ENCODE data around the gene RPS6KA3. TPM values are rescaled to one million over a fixed set of nuclear protein-coding genes. Genes with fewer than 3 reads are reported as not detected.

RPS6KA3 gene
- total and polyA plus RNA-seq, 4 donors, result 12.5 to 81.4 (median 39.3) TPM

DNA sequence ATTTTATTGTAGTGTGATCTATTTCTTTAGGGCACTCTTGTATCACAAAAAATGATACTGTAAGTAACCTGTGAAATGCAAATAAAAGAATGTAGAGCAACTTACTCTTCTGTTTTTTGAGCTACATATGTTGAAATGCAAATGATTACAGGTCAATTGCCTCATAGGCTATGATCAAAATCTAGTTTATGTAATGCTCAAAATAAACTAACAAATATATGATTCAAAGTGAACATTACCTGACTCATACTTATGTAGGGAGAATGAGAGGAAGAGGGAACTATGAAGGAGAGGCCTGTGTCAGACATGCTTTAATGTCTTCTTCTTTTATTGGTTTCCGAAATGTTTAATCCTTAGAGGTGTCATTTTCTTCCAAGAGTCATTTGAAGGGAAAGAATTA lies 5.0 kb upstream of the RPS6KA3 start:
- Histone ChIP-seq H3K27me3 (ENCODE audit: control insufficient read depth in 3 of 3, insufficient read depth in 3 of 3, low read length in 2 of 3) (peaks cover 0 to 41% (median 19%) of the 10 kb centered on the region in 3 donors), H3K36me3 (ENCODE audit: control insufficient read depth in 4 of 4, insufficient read depth in 4 of 4, low read length in 4 of 4) (no peaks in the 10 kb centered on the region), H3K4me3 (no peak overlapping the region), H3K4me1 (ENCODE audit: control insufficient read depth in 5 of 5, insufficient read depth in 5 of 5, low read length in 5 of 5) (peaks cover 0 to 3% (median 0%) of the 10 kb centered on the region in 5 donors), H3K9me3 (ENCODE audit: control insufficient read depth in 4 of 4, insufficient read depth in 3 of 4, low read length in 3 of 4) (peaks cover 0 to 4% (median 0%) of the 10 kb centered on the region in 4 donors), H3K27ac (ENCODE audit: low read depth in 1 of 2, low read length in 1 of 2) (no peak overlapping the region), H3K9ac (ENCODE audit: insufficient read depth in 1 of 2, low read length in 2 of 2) (no peak overlapping the region)
- TF ChIP-seq CTCF (IDR thresholded peaks at IDR 0.05; ENCODE audit: control extremely low read depth, extremely low read depth), result no peak
- no peak for ATAC-seq (ENCODE audit: insufficient read depth, low FRiP score)
- no peak for DNase-seq
- WGBS, 2 donors, result 81 to 95% methylated on average over 1 of the region's 1 CpG

GRCh38 chrX:20271186-20271585 lies 4.5 kb upstream of the RPS6KA3 start:
- peaks cover 0 to 4% (median 0%) of the 10 kb centered on the region in 4 donors for H3K9me3 ChIP-seq (ENCODE audit: control insufficient read depth in 4 of 4, insufficient read depth in 3 of 4, low read length in 3 of 4)
- no peak for TF ChIP-seq CTCF (IDR thresholded peaks at IDR 0.05; ENCODE audit: control extremely low read depth, extremely low read depth)
- H3K4me1 ChIP-seq (ENCODE audit: control insufficient read depth in 5 of 5, insufficient read depth in 5 of 5, low read length in 5 of 5), result peaks cover 0 to 3% (median 0%) of the 10 kb centered on the region in 5 donors
- DNase-seq (no peak), ATAC-seq (ENCODE audit: insufficient read depth, low FRiP score) (no peak)
- no peak overlapping the region for H3K9ac ChIP-seq (ENCODE audit: insufficient read depth in 1 of 2, low read length in 2 of 2)
- H3K27ac ChIP-seq (ENCODE audit: low read depth in 1 of 2, low read length in 1 of 2), result no peak overlapping the region
- H3K36me3 ChIP-seq (ENCODE audit: control insufficient read depth in 4 of 4, insufficient read depth in 4 of 4, low read length in 4 of 4), result no peaks in the 10 kb centered on the region
- no peak overlapping the region for H3K4me3 ChIP-seq
- 53 to 100% methylated on average over 1 of the region's 1 CpG for WGBS, 2 donors
- H3K27me3 ChIP-seq (ENCODE audit: control insufficient read depth in 3 of 3, insufficient read depth in 3 of 3, low read length in 2 of 3), result peaks cover 0 to 41% (median 19%) of the 10 kb centered on the region in 3 donors

DNA sequence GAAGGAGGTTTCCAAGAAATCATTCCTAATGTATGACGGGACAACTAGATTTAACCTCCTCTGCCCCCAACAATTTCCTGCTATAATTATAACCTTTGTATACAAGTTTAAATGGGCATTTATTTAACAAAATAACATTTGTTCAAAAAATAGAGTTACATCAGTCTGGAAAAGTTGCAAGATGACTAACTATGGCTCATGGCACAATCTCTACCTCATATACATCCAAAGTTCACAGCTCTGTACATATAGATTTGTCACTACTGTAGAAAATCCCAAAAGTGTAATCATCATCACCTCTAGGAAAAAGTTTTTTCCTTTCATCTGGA lies 3.8 kb upstream of the RPS6KA3 start:
- peaks cover 0 to 3% (median 0%) of the 10 kb centered on the region in 5 donors for H3K4me1 ChIP-seq (ENCODE audit: control insufficient read depth in 5 of 5, insufficient read depth in 5 of 5, low read length in 5 of 5)
- TF ChIP-seq CTCF (IDR thresholded peaks at IDR 0.05; ENCODE audit: control extremely low read depth, extremely low read depth), result no peak
- WGBS, 2 donors, result 70 to 100% methylated on average over 1 of the region's 1 CpG
- H3K4me3 ChIP-seq, result no peak overlapping the region
- ATAC-seq (ENCODE audit: insufficient read depth, low FRiP score) (no peak), DNase-seq (no peak)
- H3K36me3 ChIP-seq (ENCODE audit: control insufficient read depth in 4 of 4, insufficient read depth in 4 of 4, low read length in 4 of 4), result no peaks in the 10 kb centered on the region
- H3K9ac ChIP-seq (ENCODE audit: insufficient read depth in 1 of 2, low read length in 2 of 2), result no peak overlapping the region
- H3K9me3 ChIP-seq (ENCODE audit: control insufficient read depth in 4 of 4, insufficient read depth in 3 of 4, low read length in 3 of 4), result peaks cover 0 to 4% (median 0%) of the 10 kb centered on the region in 4 donors
- no peak overlapping the region for H3K27ac ChIP-seq (ENCODE audit: low read depth in 1 of 2, low read length in 1 of 2)
- H3K27me3 ChIP-seq (ENCODE audit: control insufficient read depth in 3 of 3, insufficient read depth in 3 of 3, low read length in 2 of 3), result peaks cover 0 to 41% (median 19%) of the 10 kb centered on the region in 3 donors
